NOMO-1 (cell line): ENCODE results near the gene MPG.
A peak's percentile ranks its signal among the peaks of the same experiment; 100 is the strongest.
"Not testable (repeated sequence)": the region's sequence is repeated elsewhere in the genome, so short reads cannot be mapped to it uniquely, and the experiment has no call there.

Experiments
- DNase-seq, 2 experiments: peaks; one replicate each; lab custom pipeline; 2025; ENCODE audit not compliant: unreplicated experiment in 2 of 2; lab: John Stamatoyannopoulos, UW

Gene MPG

DNA sequence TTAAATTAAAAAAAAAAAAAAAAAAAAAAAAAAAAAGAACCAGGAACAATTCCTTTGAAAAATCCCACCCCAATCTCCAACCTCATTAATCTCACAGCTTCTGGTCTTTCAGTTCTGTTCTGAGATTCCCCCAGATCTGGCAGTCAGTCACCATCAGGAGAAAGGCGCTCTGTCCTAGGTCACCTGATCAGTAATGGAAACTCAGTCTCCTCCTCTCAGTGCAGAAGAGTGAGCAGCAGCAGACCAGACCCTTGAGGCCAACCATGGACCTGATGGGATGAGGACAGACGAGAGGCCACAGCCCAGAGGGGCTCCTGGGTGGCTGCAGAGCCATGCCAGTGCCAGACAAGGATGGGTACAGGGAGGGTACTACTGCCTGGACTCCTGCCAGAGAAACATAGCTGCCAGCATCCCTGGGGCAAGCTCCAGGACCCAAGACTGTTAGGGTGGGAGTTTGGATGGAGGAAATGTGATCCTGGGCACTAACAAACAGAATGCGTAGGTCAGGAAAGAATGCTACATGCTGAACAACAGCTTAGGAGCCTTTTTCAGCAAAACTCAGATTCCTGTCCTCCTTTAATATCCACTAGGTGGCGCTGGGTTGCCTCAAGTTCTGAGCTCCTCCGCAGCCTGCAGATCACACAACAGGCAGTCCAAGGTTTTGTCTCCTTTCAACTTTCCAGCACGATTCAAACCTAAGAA, 28.7 kb downstream of the MPG start:
- DNase-seq = peak; percentile 71 to 80

GRCh38 chr16:112153-112840, 34.3 kb downstream of the MPG start:
- DNase-seq = no peak

DNA sequence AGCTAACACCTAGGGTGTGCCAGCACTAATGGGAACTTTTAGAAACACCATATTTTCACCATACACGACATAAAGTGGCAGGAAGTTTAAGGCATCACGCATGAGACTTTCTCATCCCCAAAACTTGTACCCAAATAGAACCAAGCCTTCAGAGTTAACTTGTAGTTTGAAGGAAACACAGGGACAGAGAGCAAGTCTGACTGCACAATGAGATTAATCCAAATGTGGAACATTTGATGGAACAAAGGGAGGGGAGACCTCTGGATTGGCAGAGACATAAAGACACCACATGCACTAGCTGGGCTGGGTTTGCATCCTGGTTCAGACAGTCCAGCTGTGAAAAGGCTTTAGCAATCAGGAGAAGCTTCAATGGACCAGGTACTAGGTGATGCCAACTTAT, 36.3 kb downstream of the MPG start:
- no peak for DNase-seq

- DNase-seq = no peak
Measured at GRCh38 chr16:116015-116414, 38.0 kb downstream of the MPG start.

- peak; percentile 22 to 32 for DNase-seq
Measured at GRCh38 chr16:117379-118365, 39.6 kb downstream of the MPG start.

- DNase-seq = no peak
Measured at GRCh38 chr16:118857-119256, 40.8 kb downstream of the MPG start.

DNA sequence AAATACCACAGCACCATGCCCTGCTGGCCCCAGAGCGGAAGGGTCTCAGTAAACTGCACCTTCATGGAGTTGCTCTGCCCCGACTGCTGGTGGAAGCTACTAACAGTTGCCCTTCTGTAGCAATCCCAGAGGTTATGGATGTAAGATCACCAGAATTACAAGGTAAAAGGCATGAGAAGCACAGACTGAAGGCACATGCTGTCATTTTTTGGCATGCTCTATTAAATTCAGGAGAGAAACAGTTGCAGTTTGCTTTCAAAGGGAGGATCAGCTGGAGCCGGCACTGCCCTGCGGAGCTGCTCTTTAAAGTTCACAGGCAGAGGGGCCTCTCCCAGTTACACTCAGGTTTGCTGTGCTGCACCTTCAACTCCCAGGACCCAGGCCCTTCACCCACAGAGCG, 41.3 kb downstream of the MPG start:
- no peak for DNase-seq

DNA sequence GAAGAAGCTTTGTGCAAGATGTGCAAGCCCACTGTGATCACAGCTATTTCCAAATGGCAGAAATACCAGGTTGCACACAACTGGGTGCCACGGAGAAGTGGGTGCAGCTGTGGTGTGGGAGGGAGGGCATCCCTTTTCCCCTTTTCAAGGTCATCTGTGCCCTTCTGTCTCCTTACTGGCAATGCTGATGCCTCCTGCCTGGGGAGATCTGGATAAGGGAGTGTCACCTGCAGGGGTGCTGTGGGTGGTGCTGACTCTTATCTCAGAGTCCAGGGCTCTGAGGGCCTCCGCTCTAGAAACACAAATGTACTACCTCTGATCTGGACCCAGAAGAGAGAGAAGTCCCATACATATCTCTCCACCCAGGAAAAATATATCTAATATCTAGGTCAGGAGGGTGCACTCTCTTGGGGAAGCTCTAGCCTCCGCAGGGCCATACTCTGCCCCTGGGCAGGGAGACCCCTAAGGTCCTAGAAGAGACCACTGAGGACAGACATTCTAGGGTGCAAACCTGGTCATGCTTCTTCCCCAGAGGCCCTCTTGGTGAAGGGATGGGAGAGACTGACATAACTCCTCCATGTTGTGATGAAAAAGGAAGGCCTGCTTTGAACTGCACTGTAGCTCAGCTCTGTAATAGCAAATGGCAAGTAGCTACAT, 41.9 kb downstream of the MPG start:
- no peak for DNase-seq

GRCh38 chr16:120756-121155, 42.7 kb downstream of the MPG start:
- DNase-seq = no peak

DNA sequence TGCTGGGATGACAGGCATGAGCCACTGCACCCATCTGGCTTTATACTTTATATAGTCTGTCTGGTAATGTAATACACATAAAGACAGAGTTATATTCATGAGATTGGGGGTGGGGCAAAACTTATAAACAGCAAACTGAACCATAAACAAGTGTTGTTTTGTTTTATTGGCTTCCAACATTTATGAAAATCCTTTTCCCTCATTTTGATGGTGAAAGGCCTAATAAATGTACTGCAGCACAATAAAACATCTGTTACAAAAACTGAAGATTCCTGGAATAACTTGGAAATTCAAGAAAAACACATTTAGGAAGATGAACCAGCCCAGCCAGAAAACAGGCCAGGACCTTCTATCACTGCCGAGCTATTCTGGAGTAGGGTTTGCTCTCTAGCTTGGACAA, 44.3 kb downstream of the MPG start:
- no peak for DNase-seq

DNA sequence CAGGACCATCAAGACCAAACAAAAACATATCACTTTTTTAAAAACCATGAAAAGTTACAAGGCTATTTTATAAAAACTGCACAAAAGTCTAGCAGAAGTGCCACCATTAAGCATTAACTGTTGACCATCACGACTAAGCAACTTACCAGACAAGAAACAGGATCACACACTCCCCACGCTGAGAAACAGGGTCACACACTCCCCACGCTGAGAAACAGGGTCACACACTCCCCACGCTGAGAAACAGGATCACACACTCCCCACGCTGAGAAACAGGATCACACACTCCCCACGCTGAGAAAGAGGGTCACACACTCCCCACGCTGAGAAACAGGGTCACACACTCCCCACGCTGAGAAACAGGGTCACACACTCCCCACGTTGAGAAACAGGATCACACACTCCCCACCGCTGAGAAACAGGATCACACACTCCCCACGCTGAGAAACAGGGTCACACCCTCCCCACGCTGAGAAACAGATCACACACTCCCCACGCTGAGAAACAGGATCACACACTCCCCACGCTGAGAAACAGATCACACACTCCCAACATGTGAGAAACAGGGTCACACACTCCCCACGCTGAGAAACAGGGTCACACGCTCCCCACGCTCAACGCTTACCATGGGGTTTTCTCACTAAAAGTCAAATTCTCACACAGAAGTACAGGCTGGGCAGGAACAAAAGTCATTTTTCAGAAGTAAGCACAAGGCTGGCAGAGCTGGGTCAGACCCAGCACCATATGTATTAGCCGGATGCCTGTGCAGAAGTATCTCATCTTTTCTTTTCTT, 45.7 kb downstream of the MPG start:
- not testable (repeated sequence) for DNase-seq

GRCh38 chr16:125011-125410, 47.0 kb downstream of the MPG start:
- no peak for DNase-seq

- no peak for DNase-seq
Measured at GRCh38 chr16:129075-129474, 51.0 kb downstream of the MPG start.

DNA sequence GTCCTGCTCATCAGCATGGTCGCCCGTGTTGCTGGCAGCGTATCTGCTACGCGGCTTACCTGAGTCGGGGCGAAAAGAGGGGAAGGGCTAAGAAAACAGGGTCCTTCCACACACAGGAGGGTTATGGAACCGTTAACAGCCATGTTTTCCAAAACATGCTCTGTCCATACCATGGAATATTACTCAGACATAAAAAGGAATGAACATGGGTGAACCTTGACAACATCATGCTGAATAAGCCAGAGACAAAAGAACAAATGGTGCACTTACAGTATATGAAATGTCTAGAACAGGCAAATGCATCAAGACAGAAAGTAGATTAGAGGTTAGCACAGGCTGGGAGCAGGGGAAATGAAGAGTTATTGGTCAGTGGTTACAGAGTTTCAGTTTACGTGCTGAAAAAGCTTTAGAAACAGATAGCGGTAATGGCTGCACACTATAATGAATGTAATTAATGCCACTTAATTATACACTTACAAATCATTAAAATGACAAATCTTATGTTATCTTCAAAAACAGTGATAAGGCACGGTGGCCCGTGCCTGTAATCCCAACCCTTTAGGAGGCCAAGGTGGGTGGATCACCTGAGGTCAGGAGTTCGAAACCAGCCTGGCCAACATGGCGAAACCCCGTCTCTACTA, 52.6 kb downstream of the MPG start:
- DNase-seq = no peak

DNA sequence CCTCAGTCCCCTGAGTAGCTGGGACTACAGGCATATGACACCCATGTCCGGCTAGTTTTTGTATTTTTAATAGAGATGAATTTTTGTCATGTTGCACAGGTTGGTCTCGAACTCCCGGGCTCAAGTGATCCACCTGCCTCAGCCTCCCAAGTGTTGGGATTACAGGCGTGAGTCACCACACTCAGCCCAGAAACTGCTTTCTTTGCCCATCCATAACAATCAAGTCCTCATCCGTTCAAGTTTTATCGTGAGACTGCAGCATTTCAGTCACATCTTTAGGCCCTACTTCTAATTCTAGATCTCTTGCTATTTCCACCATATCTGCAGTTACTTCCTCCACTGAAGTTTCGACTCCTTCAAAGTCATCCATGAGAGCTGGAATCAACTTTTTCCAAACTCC, 54.1 kb downstream of the MPG start:
- no peak for DNase-seq

- no peak for DNase-seq
Measured at GRCh38 chr16:133716-134115, 55.7 kb downstream of the MPG start.
